Measurements from ENCODE around the gene ELAVL4.

Gene ELAVL4

DNA sequence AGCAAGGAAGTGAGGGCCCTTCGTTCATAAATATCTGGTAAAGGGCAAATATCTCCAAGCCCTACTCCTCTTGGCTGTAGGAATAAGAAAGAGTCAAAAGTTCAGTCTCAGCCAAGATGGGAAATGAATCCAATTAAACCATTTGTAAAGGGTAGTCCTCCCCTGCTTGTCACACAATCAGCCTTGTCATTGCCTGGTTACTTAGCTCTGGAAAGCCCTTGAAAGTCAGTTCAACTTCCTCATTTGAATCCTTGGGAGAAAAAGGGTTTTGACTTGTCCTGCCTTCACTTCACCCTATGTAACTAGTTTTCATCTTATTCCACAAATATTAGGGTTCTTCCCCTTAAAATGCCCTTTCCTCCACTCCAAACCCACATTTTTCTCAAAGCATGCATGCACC lies 100.0 kb downstream of the ELAVL4 start:
- Histone ChIP-seq H2BK5ac (ENCODE audit: low read depth, low read length, poor library complexity) (no peak overlapping the region), H2AFZ (ENCODE audit: insufficient read depth, low read length, poor library complexity) (no peak overlapping the region), H3K79me2 (ENCODE audit: control insufficient read depth, insufficient read depth, low read length, poor library complexity) (no peaks in the 10 kb centered on the region), H3K18ac (ENCODE audit: low read length) (no peak overlapping the region), H3K9me3 (ENCODE audit: insufficient read depth, low read depth, low read length) (peaks cover 1% of the 10 kb centered on the region), H2BK12ac (ENCODE audit: low read length) (no peak overlapping the region), H3K9ac (ENCODE audit: low read length) (no peak overlapping the region), H3K4me1 (ENCODE audit: control insufficient read depth in 1 of 2, insufficient read depth in 2 of 2, low read length in 2 of 2) (no peaks in the 10 kb centered on the region), H4K8ac (ENCODE audit: low read depth, low read length) (no peak overlapping the region), H3K4me2 (ENCODE audit: low read length) (no peak overlapping the region), H3K4me3 (ENCODE audit: low read depth, low read length) (no peak overlapping the region), H3K27ac (ENCODE audit: low read depth, low read length) (no peak overlapping the region), H3K36me3 (ENCODE audit: control insufficient read depth in 1 of 2, insufficient read depth in 2 of 2, low read length in 2 of 2) (no peaks in the 10 kb centered on the region), H3K23ac (ENCODE audit: low read length) (no peak overlapping the region), H3K27me3 (ENCODE audit: insufficient read depth, low read length) (no peaks in the 10 kb centered on the region), H2AK5ac (ENCODE audit: low read length) (no peak overlapping the region), H3K4ac (ENCODE audit: low read depth, low read length) (no peak overlapping the region), H3K79me1 (ENCODE audit: low read length) (no peaks in the 10 kb centered on the region), H2BK120ac (ENCODE audit: insufficient read depth, low read length, poor library complexity) (no peak overlapping the region), H4K12ac (ENCODE audit: low read depth, low read length) (no peak overlapping the region), H3K14ac (ENCODE audit: low read length) (no peak overlapping the region), H4K91ac (ENCODE audit: low read depth, low read length) (no peak overlapping the region)
- no peak for DNase-seq
- no CpG with 5 or more reads among the region's 1 CpG for WGBS (ENCODE audit: extremely low coverage, insufficient coverage, insufficient read length)

GRCh38 chr1:50209749-50210148 lies 101.0 kb downstream of the ELAVL4 start:
- no peak for DNase-seq
- Histone ChIP-seq H3K27me3 (ENCODE audit: insufficient read depth, low read length) (no peaks in the 10 kb centered on the region), H4K8ac (ENCODE audit: low read depth, low read length) (no peak overlapping the region), H3K79me1 (ENCODE audit: low read length) (no peaks in the 10 kb centered on the region), H2AFZ (ENCODE audit: insufficient read depth, low read length, poor library complexity) (no peak overlapping the region), H3K9ac (ENCODE audit: low read length) (no peak overlapping the region), H2BK12ac (ENCODE audit: low read length) (no peak overlapping the region), H3K18ac (ENCODE audit: low read length) (no peak overlapping the region), H3K4me3 (ENCODE audit: low read depth, low read length) (no peak overlapping the region), H3K4me1 (ENCODE audit: control insufficient read depth in 1 of 2, insufficient read depth in 2 of 2, low read length in 2 of 2) (no peaks in the 10 kb centered on the region), H4K12ac (ENCODE audit: low read depth, low read length) (no peak overlapping the region), H3K14ac (ENCODE audit: low read length) (no peak overlapping the region), H3K23ac (ENCODE audit: low read length) (no peak overlapping the region), H3K36me3 (ENCODE audit: control insufficient read depth in 1 of 2, insufficient read depth in 2 of 2, low read length in 2 of 2) (no peaks in the 10 kb centered on the region), H3K4me2 (ENCODE audit: low read length) (no peak overlapping the region), H2AK5ac (ENCODE audit: low read length) (no peak overlapping the region), H3K9me3 (ENCODE audit: insufficient read depth, low read depth, low read length) (peaks cover 1% of the 10 kb centered on the region), H3K79me2 (ENCODE audit: control insufficient read depth, insufficient read depth, low read length, poor library complexity) (no peaks in the 10 kb centered on the region), H3K4ac (ENCODE audit: low read depth, low read length) (no peak overlapping the region), H2BK120ac (ENCODE audit: insufficient read depth, low read length, poor library complexity) (no peak overlapping the region), H4K91ac (ENCODE audit: low read depth, low read length) (no peak overlapping the region), H3K27ac (ENCODE audit: low read depth, low read length) (no peak overlapping the region), H2BK5ac (ENCODE audit: low read depth, low read length, poor library complexity) (no peak overlapping the region)
- WGBS (ENCODE audit: extremely low coverage, insufficient coverage, insufficient read length): no CpG with 5 or more reads among the region's 1 CpG

GRCh38 chr1:50213505-50213904 lies 104.8 kb downstream of the ELAVL4 start:
- H3K36me3 ChIP-seq (ENCODE audit: control insufficient read depth in 1 of 2, insufficient read depth in 2 of 2, low read length in 2 of 2): no peaks in the 10 kb centered on the region
- no peak overlapping the region for H2BK120ac ChIP-seq (ENCODE audit: insufficient read depth, low read length, poor library complexity)
- no peaks in the 10 kb centered on the region for H3K27me3 ChIP-seq (ENCODE audit: insufficient read depth, low read length)
- no peak overlapping the region for H2BK5ac ChIP-seq (ENCODE audit: low read depth, low read length, poor library complexity)
- DNase-seq: no peak
- no peaks in the 10 kb centered on the region for H3K79me2 ChIP-seq (ENCODE audit: control insufficient read depth, insufficient read depth, low read length, poor library complexity)
- H4K91ac ChIP-seq (ENCODE audit: low read depth, low read length): no peak overlapping the region
- H3K4me1 ChIP-seq (ENCODE audit: control insufficient read depth in 1 of 2, insufficient read depth in 2 of 2, low read length in 2 of 2): no peaks in the 10 kb centered on the region
- no peak overlapping the region for H4K12ac ChIP-seq (ENCODE audit: low read depth, low read length)
- H2BK12ac ChIP-seq (ENCODE audit: low read length): no peak overlapping the region
- H3K4ac ChIP-seq (ENCODE audit: low read depth, low read length): no peak overlapping the region
- H2AFZ ChIP-seq (ENCODE audit: insufficient read depth, low read length, poor library complexity): no peak overlapping the region
- no peaks in the 10 kb centered on the region for H3K79me1 ChIP-seq (ENCODE audit: low read length)
- no CpG with 5 or more reads among the region's 3 CpGs for WGBS (ENCODE audit: extremely low coverage, insufficient coverage, insufficient read length)
- no peak overlapping the region for H3K27ac ChIP-seq (ENCODE audit: low read depth, low read length)
- no peak overlapping the region for H3K23ac ChIP-seq (ENCODE audit: low read length)
- no peak overlapping the region for H4K8ac ChIP-seq (ENCODE audit: low read depth, low read length)
- H2AK5ac ChIP-seq (ENCODE audit: low read length): no peak overlapping the region
- no peak overlapping the region for H3K18ac ChIP-seq (ENCODE audit: low read length)
- H3K9ac ChIP-seq (ENCODE audit: low read length): no peak overlapping the region
- no peak overlapping the region for H3K4me2 ChIP-seq (ENCODE audit: low read length)
- no peak overlapping the region for H3K4me3 ChIP-seq (ENCODE audit: low read depth, low read length)
- no peak overlapping the region for H3K14ac ChIP-seq (ENCODE audit: low read length)
- peaks cover 1% of the 10 kb centered on the region for H3K9me3 ChIP-seq (ENCODE audit: insufficient read depth, low read depth, low read length)

DNA sequence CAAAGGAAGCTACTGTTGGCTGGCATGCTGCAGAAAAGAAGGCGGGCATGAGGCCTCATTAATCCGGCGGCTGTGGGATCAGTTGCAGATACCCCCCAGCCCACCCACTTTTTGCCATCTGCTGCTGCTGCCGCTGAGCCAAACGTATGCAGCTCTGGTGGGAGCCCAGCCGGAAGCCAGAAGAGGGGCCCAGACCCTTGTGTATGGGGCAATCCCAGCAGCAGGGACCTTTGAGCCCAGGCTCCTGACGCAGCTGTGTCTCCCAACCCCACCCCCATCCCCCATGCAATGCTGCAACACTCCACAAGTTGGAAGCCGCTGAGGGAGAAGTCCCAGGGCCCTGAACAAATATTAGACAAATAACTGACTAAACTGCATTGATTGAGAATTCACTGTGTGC lies 106.0 kb downstream of the ELAVL4 start:
- no peak for DNase-seq
- H3K23ac ChIP-seq (ENCODE audit: low read length): no peak overlapping the region
- H3K36me3 ChIP-seq (ENCODE audit: control insufficient read depth in 1 of 2, insufficient read depth in 2 of 2, low read length in 2 of 2): no peaks in the 10 kb centered on the region
- H3K18ac ChIP-seq (ENCODE audit: low read length): no peak overlapping the region
- H3K4ac ChIP-seq (ENCODE audit: low read depth, low read length): no peak overlapping the region
- H3K79me1 ChIP-seq (ENCODE audit: low read length): no peaks in the 10 kb centered on the region
- H4K91ac ChIP-seq (ENCODE audit: low read depth, low read length): no peak overlapping the region
- H3K14ac ChIP-seq (ENCODE audit: low read length): no peak overlapping the region
- H3K4me3 ChIP-seq (ENCODE audit: low read depth, low read length): no peak overlapping the region
- H2AFZ ChIP-seq (ENCODE audit: insufficient read depth, low read length, poor library complexity): no peak overlapping the region
- H3K4me1 ChIP-seq (ENCODE audit: control insufficient read depth in 1 of 2, insufficient read depth in 2 of 2, low read length in 2 of 2): no peaks in the 10 kb centered on the region
- no peak overlapping the region for H3K4me2 ChIP-seq (ENCODE audit: low read length)
- H2AK5ac ChIP-seq (ENCODE audit: low read length): no peak overlapping the region
- no peak overlapping the region for H2BK12ac ChIP-seq (ENCODE audit: low read length)
- H4K12ac ChIP-seq (ENCODE audit: low read depth, low read length): no peak overlapping the region
- no peak overlapping the region for H3K27ac ChIP-seq (ENCODE audit: low read depth, low read length)
- no CpG with 5 or more reads among the region's 8 CpGs for WGBS (ENCODE audit: extremely low coverage, insufficient coverage, insufficient read length)
- no peaks in the 10 kb centered on the region for H3K79me2 ChIP-seq (ENCODE audit: control insufficient read depth, insufficient read depth, low read length, poor library complexity)
- H2BK120ac ChIP-seq (ENCODE audit: insufficient read depth, low read length, poor library complexity): no peak overlapping the region
- H3K27me3 ChIP-seq (ENCODE audit: insufficient read depth, low read length): no peaks in the 10 kb centered on the region
- H3K9me3 ChIP-seq (ENCODE audit: insufficient read depth, low read depth, low read length): peaks cover 1% of the 10 kb centered on the region
- H4K8ac ChIP-seq (ENCODE audit: low read depth, low read length): no peak overlapping the region
- no peak overlapping the region for H3K9ac ChIP-seq (ENCODE audit: low read length)
- H2BK5ac ChIP-seq (ENCODE audit: low read depth, low read length, poor library complexity): no peak overlapping the region

All from trophoblast cell (in vitro differentiated cells and primary cell).